DMS53 (cell line): ENCODE results near the gene TWIST1.

ENCODE experiments used
- DNase-seq: peaks from one replicate; lab custom pipeline; 2025; lab: John Stamatoyannopoulos, UW

TWIST1 gene

DNA sequence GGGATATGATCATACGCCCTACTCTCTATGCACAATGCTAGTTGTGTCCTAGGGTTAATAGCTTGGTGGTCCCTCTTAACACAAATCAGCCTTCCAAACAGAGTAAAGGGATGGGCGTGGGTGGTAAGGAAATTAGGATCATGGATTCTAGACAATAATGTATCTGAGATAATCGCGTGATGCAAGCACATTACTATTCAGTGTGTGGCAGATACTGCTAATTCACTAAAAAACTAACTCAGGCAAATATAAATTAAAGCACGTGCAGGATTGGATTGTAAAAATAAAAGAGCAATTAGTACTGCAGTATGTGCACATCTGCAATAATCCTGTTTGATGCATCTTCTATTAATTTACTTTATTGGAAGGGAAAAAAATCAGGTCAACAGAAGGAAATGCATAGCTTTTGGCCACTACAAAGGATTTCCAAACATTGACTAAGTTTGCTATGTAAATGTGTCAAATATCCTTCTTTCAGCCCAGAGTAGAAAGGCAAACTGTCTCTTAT lies 22.0 kb downstream of the TWIST1 start:
- no peak for DNase-seq

- no peak for DNase-seq
Measured at GRCh38 chr7:19094598-19095352, 22.7 kb downstream of the TWIST1 start.

GRCh38 chr7:19094138-19094537 lies 23.3 kb downstream of the TWIST1 start:
- DNase-seq: no peak

- DNase-seq: no peak
Measured at GRCh38 chr7:19091550-19092200, 25.8 kb downstream of the TWIST1 start.

- no peak for DNase-seq
Measured at GRCh38 chr7:19090526-19090925, 26.9 kb downstream of the TWIST1 start.

DNA sequence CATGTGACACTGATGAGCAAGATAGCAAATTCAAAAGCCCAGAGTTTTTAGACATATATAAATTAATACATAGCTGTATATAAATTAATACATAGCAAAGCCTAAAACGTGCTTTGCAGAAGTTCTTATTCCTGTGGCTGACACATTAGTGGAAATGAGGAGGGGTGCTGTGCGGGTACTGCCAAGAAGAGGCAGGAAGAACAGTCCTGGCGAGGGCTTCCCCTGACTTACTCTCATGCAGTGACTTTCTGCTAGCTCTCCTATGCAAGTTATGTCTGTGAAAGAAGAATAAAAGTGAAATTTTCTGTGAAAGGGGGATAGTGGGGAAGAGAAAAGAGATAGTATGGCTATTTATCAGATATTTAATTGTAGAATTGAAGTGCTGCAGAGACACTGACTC lies 27.6 kb downstream of the TWIST1 start:
- no peak for DNase-seq

- DNase-seq: no peak
Measured at GRCh38 chr7:19089378-19089777, 28.1 kb downstream of the TWIST1 start.

- DNase-seq: no peak
Measured at GRCh38 chr7:19080093-19080492, 37.3 kb downstream of the TWIST1 start.

- no peak for DNase-seq
Measured at GRCh38 chr7:19079066-19079465, 38.4 kb downstream of the TWIST1 start.

DNA sequence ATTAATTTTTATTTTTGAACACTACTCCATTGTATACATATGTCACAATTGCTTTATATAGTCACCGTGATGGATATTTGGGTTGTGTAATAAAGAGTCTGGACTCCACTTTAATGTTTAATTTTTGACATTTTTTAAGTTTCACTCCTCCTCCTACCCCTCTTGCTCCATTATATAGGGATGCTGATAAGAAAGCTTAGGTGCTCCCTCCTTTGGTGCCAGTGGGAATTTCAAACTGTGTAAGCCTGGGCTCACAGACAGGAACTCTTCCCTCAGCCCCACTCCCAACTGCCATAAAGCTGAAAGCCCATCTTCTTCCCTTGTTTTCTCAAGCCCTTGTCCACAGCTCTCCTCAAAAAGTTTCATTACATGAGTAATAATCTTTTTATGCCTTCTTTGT lies 47.6 kb downstream of the TWIST1 start:
- DNase-seq: peak; percentile 24

DNA sequence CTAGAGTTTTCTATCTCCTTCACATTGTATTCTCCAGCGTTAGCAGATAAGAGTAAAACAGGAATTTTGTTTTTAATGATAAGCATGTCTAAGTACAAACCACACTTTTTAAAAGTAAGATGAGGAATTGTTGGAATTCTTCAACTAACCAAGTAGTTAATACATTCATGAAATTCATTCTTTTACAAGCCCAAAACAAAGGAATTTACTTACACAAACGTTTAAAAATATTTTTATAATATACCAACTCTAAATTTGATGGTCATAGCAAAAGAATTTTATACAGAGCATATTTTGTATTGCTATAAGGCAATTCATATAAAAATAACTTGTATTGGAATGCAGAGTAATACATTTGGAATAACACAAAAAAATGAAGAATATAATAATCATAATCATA lies 51.3 kb downstream of the TWIST1 start:
- DNase-seq: no peak
